NCI-H748 (cell line): ENCODE data around the gene MRPS6.

Source experiments
- DNase-seq: peaks from one replicate; lab custom pipeline; 2025; ENCODE audit not compliant: unreplicated experiment; lab: John Stamatoyannopoulos, UW

MRPS6 gene

GRCh38 chr21:34177919-34178567, 104.7 kb downstream of the MRPS6 start:
- DNase-seq = no peak

- no peak for DNase-seq
Measured at GRCh38 chr21:34179204-34179935, 106.0 kb downstream of the MRPS6 start.

- no peak for DNase-seq
Measured at GRCh38 chr21:34180407-34180806, 107.0 kb downstream of the MRPS6 start.

DNA sequence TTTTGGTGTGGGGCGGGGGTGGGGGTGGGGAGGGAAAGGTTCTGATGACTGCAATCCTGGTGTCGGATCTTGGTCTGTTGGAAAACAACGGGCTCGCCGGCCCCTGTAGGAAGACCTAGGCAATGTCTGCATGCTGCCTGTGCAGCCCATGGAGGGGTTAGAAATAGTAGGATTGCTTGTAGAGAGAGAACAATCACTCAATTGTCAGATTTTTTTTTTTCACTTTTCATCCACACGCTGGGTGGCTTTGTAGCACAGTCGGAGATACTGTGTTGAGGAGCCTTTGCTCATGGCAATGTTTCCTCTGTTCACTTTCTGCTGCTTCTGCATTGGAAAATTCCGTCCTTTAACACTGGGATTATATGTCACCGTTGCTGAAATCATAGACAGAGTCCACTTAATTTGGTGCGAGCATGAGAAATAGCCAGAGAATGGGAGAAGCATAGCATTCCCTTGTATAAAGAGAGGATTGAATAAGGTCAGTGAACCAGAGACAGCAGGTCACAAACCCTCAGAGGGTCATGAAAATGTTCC, 107.5 kb downstream of the MRPS6 start:
- no peak for DNase-seq

DNA sequence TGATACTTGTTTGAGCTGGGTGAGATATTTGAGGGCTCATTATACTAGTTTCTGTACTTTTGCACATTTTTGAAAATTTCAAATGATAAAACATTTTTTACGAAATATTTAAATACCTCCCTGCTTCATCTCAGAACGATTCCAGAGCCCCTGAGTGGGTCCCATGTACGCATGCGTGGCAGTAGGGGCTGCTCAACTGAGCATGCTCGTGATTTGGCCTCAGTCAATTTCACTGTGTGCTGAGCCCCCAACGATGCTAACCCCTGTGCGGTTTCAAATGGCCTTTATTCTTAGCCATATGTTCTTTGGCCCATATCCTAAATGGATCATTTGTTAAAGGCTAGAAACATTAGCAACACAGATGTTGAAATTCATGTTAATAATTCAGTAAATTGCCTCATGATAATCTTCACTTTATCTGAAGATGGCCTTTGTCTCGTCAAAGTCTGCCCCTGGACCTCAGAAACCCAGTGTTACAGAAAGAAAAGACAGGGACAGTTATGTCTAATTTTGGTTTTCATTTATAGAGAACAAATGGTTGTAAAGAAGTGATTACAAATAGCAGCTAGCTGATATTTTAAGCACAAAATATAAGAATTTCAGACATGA, 108.2 kb downstream of the MRPS6 start:
- DNase-seq = no peak

- DNase-seq = no peak
Measured at GRCh38 chr21:34182436-34182835, 109.1 kb downstream of the MRPS6 start.

DNA sequence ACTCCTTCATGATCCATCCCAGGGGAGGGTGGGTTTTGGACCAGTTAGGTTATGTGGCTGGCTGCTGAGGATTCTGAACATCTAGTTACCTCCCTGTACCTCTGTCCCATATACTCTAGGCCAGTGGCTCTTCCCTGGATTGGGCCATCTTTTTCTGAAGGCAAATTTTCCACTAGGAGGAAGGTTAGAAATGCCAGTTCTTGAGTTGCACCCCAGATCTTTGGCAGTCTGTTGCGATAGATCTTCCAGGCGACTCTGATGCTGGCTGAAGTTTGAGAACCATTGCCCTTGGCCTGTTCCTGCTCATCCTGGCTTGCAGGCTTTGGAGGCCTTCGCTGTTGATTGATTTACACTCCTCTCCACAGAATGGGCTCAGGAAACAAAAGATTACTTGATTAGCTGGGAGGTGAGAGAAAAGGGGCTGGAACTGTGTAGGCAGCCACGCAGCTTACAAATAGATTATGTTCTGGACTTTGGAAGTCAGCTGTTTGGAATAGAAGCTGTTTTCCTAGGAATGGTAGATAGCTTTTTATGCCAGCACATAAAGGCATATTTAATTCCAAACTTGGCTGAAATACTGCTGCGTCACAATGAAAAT, 110.1 kb downstream of the MRPS6 start:
- DNase-seq = no peak

DNA sequence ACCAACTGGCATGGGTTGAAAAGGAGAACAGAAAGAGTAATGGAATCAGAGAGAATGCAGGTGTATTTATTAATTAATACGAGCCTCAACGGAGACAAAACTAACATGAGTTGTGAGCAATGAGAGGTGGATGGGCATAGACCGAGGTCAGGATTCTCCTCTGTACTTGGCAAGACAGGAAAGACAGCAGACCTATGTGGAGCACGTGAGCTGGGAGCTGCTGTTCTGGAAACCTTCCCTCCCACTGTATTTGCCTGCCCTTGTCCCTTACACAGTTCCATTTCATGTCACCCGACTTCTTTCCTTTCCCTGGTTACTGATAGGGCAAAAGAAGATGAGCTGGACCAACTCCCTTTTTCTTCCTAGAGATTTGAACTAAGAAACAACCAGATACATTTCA, 110.9 kb downstream of the MRPS6 start:
- no peak for DNase-seq

DNA sequence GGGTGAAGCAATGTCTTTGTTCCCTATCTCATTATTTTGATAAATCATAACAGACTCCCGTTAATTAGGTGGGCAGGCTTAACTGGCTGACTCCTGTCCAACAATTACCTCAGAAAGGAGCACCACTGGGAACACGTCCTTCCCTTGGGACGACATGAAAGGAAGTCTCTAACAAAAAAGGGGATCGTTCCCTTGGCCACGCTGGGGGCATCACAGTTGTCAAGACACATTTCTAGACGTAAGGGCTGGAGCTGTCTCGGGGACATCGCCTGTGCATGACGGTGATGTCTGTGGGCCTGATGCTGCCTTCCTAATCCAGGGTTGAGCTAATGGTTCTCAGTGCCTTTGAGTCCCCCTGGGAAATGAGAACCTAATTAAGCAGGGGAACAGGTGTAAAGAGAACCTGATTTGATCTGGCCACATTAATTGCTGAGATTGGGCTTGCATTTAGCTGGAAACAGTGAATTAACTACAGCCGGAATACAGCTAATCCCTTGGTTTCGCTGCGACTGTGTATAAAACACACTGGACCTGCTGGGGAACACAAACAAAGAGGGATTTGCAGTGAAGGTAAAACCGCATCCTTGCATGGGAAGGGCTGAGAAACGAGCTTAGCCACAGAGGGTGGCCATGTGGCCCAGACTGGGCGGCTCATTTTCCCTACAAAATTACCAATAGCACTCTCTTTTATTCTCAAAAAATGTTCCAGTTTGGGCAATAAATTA, 111.8 kb downstream of the MRPS6 start:
- DNase-seq = no peak

DNA sequence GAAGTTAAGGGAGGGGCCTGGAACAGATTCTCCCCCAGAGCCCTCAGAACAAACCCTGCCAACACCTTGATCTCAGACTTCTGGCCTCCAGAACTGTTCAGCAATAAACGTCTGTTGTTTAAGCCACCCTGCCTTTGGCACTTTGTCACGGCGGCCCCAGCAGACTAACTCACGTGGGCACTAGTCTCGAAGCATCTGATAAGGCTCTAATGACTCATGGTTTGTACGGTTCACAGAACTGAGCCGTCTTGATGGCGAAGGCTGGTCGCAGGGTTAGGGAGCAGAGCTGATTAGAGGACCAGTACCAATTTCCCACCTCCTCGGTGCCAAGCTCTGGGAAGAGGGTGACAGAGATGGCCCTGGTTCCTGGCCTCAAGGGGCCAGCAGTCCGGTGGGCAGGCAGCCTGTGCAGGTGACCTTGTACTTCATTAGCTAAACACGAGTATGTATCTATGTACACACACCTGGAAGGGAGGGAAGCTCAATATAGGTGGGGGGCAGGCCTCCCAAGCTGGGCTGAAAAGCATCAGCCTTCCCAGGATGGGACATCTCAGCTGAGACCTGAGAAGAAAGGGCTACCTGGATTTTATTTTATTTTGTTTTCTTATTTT, 112.8 kb downstream of the MRPS6 start:
- DNase-seq = no peak

GRCh38 chr21:34187935-34188334, 114.6 kb downstream of the MRPS6 start:
- DNase-seq = no peak

DNA sequence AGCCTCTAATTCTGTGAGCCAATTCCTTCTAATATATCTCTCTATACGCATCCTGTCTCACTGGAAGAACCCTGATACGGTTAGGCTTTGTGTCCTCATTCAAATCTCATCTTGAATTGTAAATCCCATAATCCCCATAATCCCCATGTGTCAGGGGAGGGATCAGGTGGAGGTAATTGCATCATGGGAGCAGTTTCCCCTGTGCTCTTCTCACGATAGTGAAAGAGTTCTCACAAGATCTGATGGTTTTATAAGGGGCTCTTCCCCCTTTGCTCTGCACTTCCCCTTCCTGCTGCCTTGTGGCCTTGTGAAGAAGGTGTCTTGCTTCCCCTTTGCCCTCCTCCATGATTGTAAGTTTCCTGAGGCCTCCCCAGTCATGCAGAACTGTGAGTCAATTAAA, 116.1 kb downstream of the MRPS6 start:
- no peak for DNase-seq

- no peak for DNase-seq
Measured at GRCh38 chr21:34190576-34191321, 117.4 kb downstream of the MRPS6 start.

- DNase-seq = no peak
Measured at GRCh38 chr21:34191876-34192275, 118.5 kb downstream of the MRPS6 start.
